Activated T-cell treated with anti-CD3 and anti-CD28 coated beads for 48 hours (primary cell): ENCODE results near the gene MAP7.
"Not testable (repeated sequence)": the region's sequence is repeated elsewhere in the genome, so short reads cannot be mapped to it uniquely, and the experiment has no call there.

Experiments used
- DNase-seq: peaks from one replicate; pipeline ENCODE4 v3.0.0-alpha.2; 2020; ENCODE audit warnings: low read depth

MAP7 gene

DNA sequence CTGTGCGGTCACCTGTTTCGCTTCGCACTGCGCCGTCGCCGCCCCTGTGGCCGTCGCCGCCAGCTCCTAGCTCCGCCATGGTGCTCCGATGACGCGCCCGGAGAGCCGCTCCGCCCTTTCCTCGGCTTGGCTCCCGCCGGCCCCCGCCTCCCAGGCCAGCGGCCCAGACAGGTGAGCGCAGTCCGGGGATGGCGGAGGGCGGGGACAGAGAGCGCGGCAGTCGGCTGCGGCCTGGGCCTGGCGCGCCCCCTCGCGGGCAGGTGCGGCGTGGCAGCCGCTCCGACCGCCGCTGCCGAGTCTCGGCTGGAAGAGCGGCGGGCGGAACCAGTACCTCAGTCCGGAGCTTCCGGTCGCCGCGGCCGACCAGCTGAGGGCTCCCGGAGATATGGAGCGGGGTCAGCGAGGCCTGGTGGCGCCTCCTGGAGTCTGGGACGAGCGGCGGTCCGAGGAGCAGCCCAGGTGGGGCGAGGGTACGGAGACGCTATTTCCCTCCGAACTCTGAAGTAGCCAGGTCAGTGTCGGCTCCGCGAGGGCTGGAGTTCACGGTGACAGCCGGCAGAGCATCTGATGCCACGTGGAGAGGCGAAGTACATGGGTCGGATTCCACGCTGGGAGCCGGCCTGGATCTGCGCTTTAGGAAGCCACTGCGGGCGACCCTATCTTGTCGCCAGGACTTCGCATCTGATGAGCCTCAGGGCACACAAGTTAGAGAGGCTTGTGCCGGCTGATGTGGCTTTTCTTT is at the start of gene MAP7:
Gene MAP7 (minus strand): TSS at position 93 of the 742 bp plus-strand sequence. CDS start 14 bp downstream, at position 79.
- DNase-seq: peak; percentile 62

DNA sequence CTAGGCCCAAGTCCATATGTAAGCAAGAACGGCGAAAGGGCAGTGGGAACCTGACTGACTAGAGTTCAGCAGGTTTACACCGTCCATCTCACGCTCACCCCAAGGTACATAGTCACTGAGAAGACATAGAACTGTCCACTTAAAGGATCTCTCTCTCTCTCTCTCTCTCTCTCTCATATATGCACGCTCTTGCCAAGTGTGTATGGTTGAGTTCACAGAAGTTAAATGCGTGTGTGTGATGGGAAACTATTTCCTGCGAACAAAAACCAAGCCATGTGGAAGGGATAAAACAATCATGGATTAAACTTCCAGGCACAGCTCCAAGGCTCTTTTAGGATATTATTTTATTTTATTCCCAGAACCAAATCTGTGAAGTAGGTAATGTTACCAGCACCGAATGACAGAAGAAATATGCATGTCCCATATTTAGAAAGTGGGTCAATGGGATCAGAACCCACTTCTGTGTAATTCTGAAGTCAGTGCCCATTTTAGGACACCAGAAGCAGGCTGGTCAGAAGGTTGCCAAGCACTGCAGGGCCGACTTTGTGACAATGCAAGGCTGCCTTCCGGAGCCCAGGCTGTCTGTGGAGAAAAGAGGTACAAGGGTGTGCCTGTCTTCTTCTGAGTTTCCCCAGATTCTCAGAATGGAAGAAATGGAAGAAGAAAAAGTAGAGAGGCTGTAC is 49.2 kb upstream of the MAP7 start:
- no peak for DNase-seq

- DNase-seq: no peak
These were observed 47.8 kb upstream of the MAP7 start for GRCh38 chr6:136598048-136598447.

GRCh38 chr6:136594671-136595070 is 44.4 kb upstream of the MAP7 start:
- no peak for DNase-seq

DNA sequence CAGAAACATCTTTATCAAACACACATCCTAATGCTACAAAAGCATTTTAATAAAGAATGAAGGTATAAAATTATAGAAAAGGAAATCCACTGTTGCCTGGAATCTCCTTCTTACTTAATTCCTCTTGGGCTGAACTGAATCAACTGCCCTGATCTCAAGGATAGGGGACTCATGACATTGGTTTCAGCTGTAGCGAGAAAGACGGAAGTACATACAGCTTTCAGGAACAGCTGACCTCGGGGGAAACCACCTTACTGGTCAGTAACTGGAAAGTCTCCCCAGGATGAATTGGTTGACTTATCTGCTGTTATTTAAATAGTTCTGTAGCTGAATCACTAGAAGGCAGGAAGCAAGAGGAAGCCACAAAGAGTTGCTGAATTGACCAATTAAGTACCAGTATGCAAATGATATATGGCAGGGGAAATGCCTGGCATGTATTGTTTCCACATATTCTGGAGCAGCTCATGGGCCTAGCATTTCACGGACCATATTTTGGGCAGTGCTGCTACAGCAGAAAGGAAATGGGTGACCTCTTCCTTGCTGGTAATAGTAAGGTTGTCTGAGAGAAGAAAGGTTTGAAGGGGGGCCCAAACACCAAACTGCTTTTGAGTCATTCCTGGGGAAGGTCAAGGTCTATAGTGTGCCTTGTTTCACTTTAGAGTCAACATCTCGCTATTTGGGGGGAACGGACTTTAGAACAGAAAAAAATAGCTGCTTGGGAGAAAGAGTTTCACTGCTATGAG is 43.7 kb upstream of the MAP7 start:
- peak; percentile 30 for DNase-seq

- DNase-seq: no peak
These were observed 42.9 kb upstream of the MAP7 start for GRCh38 chr6:136592930-136593673.

- no peak for DNase-seq
These were observed 41.4 kb upstream of the MAP7 start for GRCh38 chr6:136591617-136592016.

GRCh38 chr6:136590846-136591245 is 40.6 kb upstream of the MAP7 start:
- DNase-seq: not testable (repeated sequence)

DNA sequence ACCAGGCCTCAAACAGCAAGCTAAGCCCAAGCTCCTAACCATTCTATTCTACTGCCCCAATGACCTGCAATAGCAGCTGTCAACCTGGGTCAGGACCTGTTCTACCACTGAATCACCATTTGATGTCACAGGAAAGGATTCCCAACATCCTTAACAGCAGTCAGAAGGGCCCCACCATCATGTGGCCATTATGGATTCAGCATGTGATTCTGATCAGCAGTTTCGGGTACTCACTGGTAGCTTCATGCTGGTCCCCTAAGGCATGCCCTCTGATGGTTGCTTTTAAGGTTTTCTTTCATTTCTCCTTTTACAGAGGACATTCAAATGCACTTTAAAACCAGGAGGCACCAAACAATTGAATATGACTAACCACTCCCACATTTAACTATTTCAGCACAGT is 37.3 kb upstream of the MAP7 start:
- DNase-seq: no peak

- DNase-seq: no peak
These were observed 36.1 kb upstream of the MAP7 start for GRCh38 chr6:136586295-136586694.

- not testable (repeated sequence) for DNase-seq
These were observed 35.3 kb upstream of the MAP7 start for GRCh38 chr6:136585523-136585922.

DNA sequence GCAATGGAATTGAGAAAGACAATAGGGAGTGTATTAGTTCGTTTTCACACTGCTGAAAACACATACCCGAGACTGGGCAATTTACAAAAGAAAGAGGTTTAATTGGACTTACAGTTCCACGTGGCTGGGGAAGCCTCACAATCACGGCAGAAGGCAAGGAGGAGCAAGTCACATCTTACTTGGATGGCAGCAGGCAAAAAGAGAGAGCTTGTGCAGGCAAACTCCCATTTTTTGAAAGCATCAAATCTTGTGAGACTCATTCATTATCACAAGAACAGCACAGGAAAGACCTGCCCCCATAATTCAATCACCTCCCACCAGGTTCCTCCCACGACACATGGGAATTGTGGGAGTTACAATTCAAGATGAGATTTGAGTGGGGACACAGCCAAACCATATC is 34.1 kb upstream of the MAP7 start:
- DNase-seq: not testable (repeated sequence)

GRCh38 chr6:136582711-136583471 is 32.7 kb upstream of the MAP7 start:
- DNase-seq: no peak

DNA sequence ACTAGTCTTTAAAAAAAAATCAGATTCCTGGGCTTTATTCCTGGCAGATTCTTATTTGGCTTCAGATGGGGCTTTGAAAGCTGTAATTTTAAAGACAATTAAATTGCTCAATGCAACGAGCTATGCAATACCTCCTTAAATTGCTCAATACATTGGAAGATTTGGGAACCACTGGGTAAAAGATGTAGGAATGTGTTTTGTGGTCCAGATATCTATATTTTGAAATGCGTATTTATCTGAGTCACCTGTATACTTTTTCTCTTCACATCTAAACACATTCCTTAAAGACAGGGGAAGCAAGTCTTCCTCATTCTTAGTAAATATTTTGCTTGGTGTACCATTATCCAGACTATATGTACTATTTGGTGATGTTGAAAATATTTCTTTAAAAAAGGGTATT is 29.6 kb upstream of the MAP7 start:
- DNase-seq: no peak

DNA sequence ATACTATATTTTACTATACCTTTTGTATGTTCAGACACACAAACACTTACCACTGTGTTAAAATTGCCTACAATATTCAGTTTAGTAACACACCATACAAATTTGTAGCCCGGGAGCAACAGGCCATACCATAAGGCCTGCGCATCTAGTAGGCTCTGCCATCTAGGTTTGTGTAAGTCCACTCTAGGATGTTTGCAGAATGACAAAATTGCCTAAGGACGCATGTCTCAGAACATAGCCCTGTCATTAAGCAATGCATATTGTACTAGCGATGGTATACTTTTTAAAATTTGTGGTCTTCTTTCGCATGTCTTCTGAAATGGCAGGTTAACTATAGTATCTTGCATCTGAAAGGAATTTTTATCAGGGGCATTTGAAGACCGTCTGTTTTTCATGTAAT is 26.6 kb upstream of the MAP7 start:
- DNase-seq: no peak

GRCh38 chr6:136571496-136571895 is 21.3 kb upstream of the MAP7 start:
- no peak for DNase-seq

DNA sequence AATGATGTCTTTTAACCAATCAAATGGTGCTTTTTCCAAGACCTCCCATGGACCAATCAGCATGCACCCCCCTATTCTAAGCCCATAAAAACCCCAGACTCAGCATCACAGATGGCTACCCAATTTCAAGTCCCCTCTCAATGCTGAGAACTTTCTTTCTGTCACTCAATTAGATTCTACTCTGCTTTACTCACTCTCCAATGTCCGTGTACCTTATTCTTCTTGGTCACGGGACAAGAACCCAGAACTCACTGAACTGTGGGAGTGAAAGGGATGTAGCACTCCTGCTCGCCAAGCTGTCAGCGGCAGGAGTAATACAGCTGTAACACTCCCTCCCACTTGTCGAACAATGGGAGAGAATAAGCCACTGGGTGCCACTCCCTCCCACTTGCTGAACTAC is 20.8 kb upstream of the MAP7 start:
- no peak for DNase-seq

DNA sequence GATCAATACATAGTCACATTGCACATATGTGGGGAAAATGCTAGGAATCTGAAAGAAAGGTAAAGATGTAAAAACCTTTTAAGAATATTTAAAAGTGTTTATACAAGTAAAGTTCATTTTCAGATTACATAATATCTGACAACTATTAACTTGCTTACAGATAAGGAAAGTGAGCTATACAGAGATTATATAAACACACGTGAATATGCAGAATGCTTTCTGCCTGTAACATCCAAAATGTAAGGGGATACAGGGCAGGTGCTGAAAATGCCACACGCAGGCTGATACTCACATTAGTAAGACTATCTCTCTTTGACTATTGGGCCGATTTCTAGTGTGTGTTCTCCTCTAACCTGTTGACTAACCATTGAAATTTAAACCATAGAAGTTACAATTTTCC is 17.9 kb upstream of the MAP7 start:
- no peak for DNase-seq

DNA sequence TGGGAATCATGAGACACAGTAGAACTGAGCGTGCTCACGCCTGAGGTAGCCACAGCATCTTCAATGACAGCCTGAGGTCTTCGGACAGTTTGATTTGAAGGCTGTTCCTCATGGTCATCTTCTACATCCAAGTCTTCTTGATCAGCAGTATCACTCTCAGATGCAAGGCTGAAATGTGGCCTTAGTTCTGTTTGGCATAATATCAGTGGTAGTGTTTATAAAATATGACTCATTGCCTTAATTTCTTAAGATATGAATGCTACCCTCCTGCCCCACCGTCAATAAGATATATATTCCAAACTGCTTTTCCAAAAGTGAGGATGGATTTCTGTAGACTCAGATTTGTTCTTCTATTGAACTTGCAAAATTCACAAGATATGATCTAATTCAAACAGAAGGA is 17.5 kb upstream of the MAP7 start:
- no peak for DNase-seq

GRCh38 chr6:136566851-136567250 is 16.6 kb upstream of the MAP7 start:
- DNase-seq: no peak

GRCh38 chr6:136566007-136566487 is 15.8 kb upstream of the MAP7 start:
- no peak for DNase-seq
